Keratinocyte (primary cell): ENCODE data around the gene OTOG.

Experiments used
- EZH2 ChIP-seq: IDR thresholded peaks from one replicate; pipeline ENCODE4 v1.6.1; 2012; ENCODE audit warnings: inconsistent platforms, mild to moderate bottlenecking, low read length, moderate library complexity
- TF ChIP-seq, protein P1 (sequence below), 3 experiments: IDR thresholded peaks in 1 of 3; conservative IDR thresholded peaks in 1 of 3; optimal IDR thresholded peaks in 1 of 3; 2 replicates in 2 of 3; 3 replicates in 1 of 3; pipeline versions ENCODE3 to v1.5.1; 2011; ENCODE audit warnings: low read length in 3 of 3, mild to moderate bottlenecking in 3 of 3, moderate library complexity in 2 of 3, control low read depth in 1 of 3, inconsistent platforms in 1 of 3; ENCODE audit not compliant: insufficient read depth in 2 of 3; ENCODE audit errors: extremely low read depth in 1 of 3

- TF ChIP-seq, protein P1, sequence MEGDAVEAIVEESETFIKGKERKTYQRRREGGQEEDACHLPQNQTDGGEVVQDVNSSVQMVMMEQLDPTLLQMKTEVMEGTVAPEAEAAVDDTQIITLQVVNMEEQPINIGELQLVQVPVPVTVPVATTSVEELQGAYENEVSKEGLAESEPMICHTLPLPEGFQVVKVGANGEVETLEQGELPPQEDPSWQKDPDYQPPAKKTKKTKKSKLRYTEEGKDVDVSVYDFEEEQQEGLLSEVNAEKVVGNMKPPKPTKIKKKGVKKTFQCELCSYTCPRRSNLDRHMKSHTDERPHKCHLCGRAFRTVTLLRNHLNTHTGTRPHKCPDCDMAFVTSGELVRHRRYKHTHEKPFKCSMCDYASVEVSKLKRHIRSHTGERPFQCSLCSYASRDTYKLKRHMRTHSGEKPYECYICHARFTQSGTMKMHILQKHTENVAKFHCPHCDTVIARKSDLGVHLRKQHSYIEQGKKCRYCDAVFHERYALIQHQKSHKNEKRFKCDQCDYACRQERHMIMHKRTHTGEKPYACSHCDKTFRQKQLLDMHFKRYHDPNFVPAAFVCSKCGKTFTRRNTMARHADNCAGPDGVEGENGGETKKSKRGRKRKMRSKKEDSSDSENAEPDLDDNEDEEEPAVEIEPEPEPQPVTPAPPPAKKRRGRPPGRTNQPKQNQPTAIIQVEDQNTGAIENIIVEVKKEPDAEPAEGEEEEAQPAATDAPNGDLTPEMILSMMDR (optimal IDR thresholded peaks at IDR 0.05 in 1 of 3, IDR thresholded peaks at IDR 0.05 in 1 of 3, conservative IDR thresholded peaks at IDR 0.05 in 1 of 3; ENCODE audit: extremely low read depth in 1 of 3, insufficient read depth in 2 of 3, low read length in 3 of 3) = no peak
- TF ChIP-seq EZH2 = no peak
These were observed 44.2 kb downstream of the OTOG start for GRCh38 chr11:17591293-17591692.
